Testis (tissue), 2 donors: Measurements from ENCODE around the gene PSMA7.

Source experiments
- POLR2A ChIP-seq: fragments of 450-650 bp; IDR thresholded peaks from one replicate; pipeline ENCODE4 v1.6.1; 2017; ENCODE audit warnings: antibody characterized with exemption, mild to moderate bottlenecking, moderate library complexity
- TF ChIP-seq, protein P1 (sequence below), 3 experiments: fragments of 450-650 bp in 2 of 3; fragments of 200-600 bp in 1 of 3; sonication (generic) in 1 of 3; IDR thresholded peaks; one replicate each; pipeline ENCODE4 v1.5.1; 2016 to 2019; ENCODE audit warnings: antibody characterized with exemption in 3 of 3, mild to moderate bottlenecking in 2 of 3, moderate library complexity in 1 of 3

GRCh38 chr20:62120365-62120762 is 22.8 kb downstream of the PSMA7 start:
- TF ChIP-seq, protein P1, sequence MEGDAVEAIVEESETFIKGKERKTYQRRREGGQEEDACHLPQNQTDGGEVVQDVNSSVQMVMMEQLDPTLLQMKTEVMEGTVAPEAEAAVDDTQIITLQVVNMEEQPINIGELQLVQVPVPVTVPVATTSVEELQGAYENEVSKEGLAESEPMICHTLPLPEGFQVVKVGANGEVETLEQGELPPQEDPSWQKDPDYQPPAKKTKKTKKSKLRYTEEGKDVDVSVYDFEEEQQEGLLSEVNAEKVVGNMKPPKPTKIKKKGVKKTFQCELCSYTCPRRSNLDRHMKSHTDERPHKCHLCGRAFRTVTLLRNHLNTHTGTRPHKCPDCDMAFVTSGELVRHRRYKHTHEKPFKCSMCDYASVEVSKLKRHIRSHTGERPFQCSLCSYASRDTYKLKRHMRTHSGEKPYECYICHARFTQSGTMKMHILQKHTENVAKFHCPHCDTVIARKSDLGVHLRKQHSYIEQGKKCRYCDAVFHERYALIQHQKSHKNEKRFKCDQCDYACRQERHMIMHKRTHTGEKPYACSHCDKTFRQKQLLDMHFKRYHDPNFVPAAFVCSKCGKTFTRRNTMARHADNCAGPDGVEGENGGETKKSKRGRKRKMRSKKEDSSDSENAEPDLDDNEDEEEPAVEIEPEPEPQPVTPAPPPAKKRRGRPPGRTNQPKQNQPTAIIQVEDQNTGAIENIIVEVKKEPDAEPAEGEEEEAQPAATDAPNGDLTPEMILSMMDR (IDR thresholded peaks at IDR 0.05) = no peak
- TF ChIP-seq POLR2A = no peak
